GM23248 (cell line): Measurements from ENCODE around the gene MBD4. TPM values are rescaled to one million over a fixed set of nuclear protein-coding genes. Genes with fewer than 3 reads are reported as not detected.

Experiments
- DNase-seq: peaks from one replicate; pipeline ENCODE4 v3.0.0-alpha.2; 2015
- H2AFZ ChIP-seq: fragments of 200-600 bp; sonication (generic); 2 replicates; pipeline ENCODE4 v1.6.1; 2016; ENCODE audit warnings: antibody characterized with exemption
- H3F3A ChIP-seq: fragments of 200-600 bp; sonication (generic); 2 replicates; pipeline ENCODE4 v1.6.1; 2016; ENCODE audit warnings: mild to moderate bottlenecking, antibody characterized with exemption, mixed run types; ENCODE audit not compliant: insufficient read depth
- H3K27ac ChIP-seq: fragments of 200-600 bp; sonication (generic); 2 replicates; pipeline ENCODE4 v1.5.1; 2016; ENCODE audit warnings: mild to moderate bottlenecking
- H3K27me3 ChIP-seq: fragments of 200-600 bp; sonication (generic); replicated peaks from 2 replicates; pipeline ENCODE4 v1.6.1; 2016; ENCODE audit warnings: mild to moderate bottlenecking; ENCODE audit not compliant: insufficient read depth
- H3K36me3 ChIP-seq: fragments of 200-600 bp; sonication (generic); 2 replicates; pipeline ENCODE4 v1.6.1; 2016; ENCODE audit warnings: low read depth, mild to moderate bottlenecking
- H3K4me1 ChIP-seq: fragments of 200-600 bp; sonication (generic); 2 replicates; pipeline ENCODE4 v1.6.1; 2016; ENCODE audit warnings: mild to moderate bottlenecking; ENCODE audit not compliant: insufficient read depth
- H3K4me2 ChIP-seq: fragments of 200-600 bp; sonication (generic); one replicate; pipeline ENCODE4 v1.6.1; 2016; ENCODE audit warnings: mild to moderate bottlenecking; ENCODE audit not compliant: unreplicated experiment
- H3K4me3 ChIP-seq: fragments of 200-600 bp; sonication (generic); 2 replicates; pipeline ENCODE4 v1.5.1; 2016; ENCODE audit warnings: mild to moderate bottlenecking
- H3K79me2 ChIP-seq: fragments of 200-600 bp; sonication (generic); 2 replicates; pipeline ENCODE4 v1.6.1; 2016; ENCODE audit warnings: mild to moderate bottlenecking; ENCODE audit not compliant: insufficient read depth
- H3K9ac ChIP-seq: fragments of 200-600 bp; sonication (generic); 2 replicates; pipeline ENCODE4 v1.6.1; 2016; ENCODE audit warnings: mild to moderate bottlenecking
- H3K9me2 ChIP-seq: fragments of 200-600 bp; sonication (generic); 2 replicates; pipeline ENCODE4 v1.6.1; 2016; ENCODE audit warnings: mixed run types, mild to moderate bottlenecking, moderate library complexity; ENCODE audit not compliant: insufficient read depth
- H3K9me3 ChIP-seq: fragments of 200-600 bp; sonication (generic); one replicate; pipeline ENCODE4 v1.6.1; 2017; ENCODE audit warnings: low read depth
- H4K20me1 ChIP-seq: fragments of 200-600 bp; sonication (generic); 2 replicates; pipeline ENCODE4 v1.6.0; 2016; ENCODE audit not compliant: insufficient read depth
- EZH2 ChIP-seq: fragments of 200-600 bp; sonication (generic); IDR thresholded peaks from 2 replicates; pipeline ENCODE4 v1.6.1; 2018; ENCODE audit warnings: antibody characterized with exemption, mild to moderate bottlenecking; ENCODE audit not compliant: insufficient read depth, poor library complexity, severe bottlenecking
- EZH2phosphoT487 ChIP-seq: fragments of 200-600 bp; sonication (generic); IDR thresholded peaks from 2 replicates; pipeline ENCODE4 v1.6.1; 2018; ENCODE audit warnings: antibody characterized with exemption, moderate library complexity, mild to moderate bottlenecking, low read depth; ENCODE audit not compliant: insufficient read depth
- WGBS, 2 experiments: methylation state at CpG; one replicate each; pipeline ENCODE4 v1.1.6; 2015 to 2017; ENCODE audit warnings: low lambda C conversion rate in 2 of 2, low coverage in 1 of 2; ENCODE audit errors: missing lambda C conversion rate in 2 of 2; 5-methylcytosine and 5-hydroxymethylcytosine counted together
- in situ Hi-C: fragments of 300-500 bp; cut with MboI; formaldehyde crosslinking; loops from 2 replicates; pipeline ENCODE4 v1.15.0; 2020
- polyA plus RNA-seq: library from polyadenylated mRNA; unstranded; fragments of >200 nt; fragmentation: Nextera tagmentation; extraction: Ambion mirVana; gene quantifications from 2 replicates; pipeline ENCODE4 v1.2.1, GENCODE V29; 2016
- total RNA-seq: library from RNA; depleted of rRNA; stranded (reverse); fragments of >200 nt; shearing (Covaris generic); gene quantifications from 2 replicates; pipeline ENCODE4 v1.2.3, GENCODE V29; 2014

The MBD4 gene
- total and polyA plus RNA-seq, 2 experiments from 2014 or later: 27.2 to 36.8 TPM

DNA sequence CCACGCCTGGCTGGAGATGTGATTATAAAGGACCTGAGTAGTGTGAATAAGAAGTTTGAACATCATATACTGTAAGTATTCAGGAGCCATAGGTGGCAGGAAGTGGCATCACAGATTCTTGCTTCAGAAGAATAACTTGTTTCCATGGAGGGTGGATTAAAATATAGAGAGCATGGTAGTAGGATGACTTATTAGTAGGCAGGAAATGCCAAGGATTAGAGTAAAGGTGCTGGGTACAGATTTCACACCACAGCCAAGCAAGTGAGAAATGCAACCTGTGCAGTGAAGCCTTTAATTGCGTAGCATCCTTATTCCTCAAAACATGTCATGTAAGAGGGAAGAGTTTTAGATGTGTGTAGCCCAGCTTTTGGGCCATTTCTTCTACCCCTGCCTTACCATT is 31.1 kb upstream of the MBD4 start:
- Histone ChIP-seq H3K4me1 (peaks cover 5% of the 10 kb centered on the region; the same call in 1 of the 2 replicates), H3K36me3 (peaks cover 10% of the 10 kb centered on the region; the same call in 1 of the 2 replicates), H3K9me2 (no peaks in the 10 kb centered on the region), H3K4me2 (no peak overlapping the region), H3K79me2 (no peaks in the 10 kb centered on the region), H3K27ac (no peak overlapping the region), H3K4me3 (no peak overlapping the region), H3F3A (no peaks in the 10 kb centered on the region), H4K20me1 (no peaks in the 10 kb centered on the region), H3K9ac (no peak overlapping the region), H3K27me3 (no peaks in the 10 kb centered on the region), H3K9me3 (no peaks in the 10 kb centered on the region), H2AFZ (no peak overlapping the region)
- WGBS, 2 experiments: 93 to 96% methylated on average over 2 of the region's 2 CpGs
- TF ChIP-seq EZH2phosphoT487 (no peak), EZH2 (no peak)
- no peak for DNase-seq
- in situ Hi-C loops: no loop called here

DNA sequence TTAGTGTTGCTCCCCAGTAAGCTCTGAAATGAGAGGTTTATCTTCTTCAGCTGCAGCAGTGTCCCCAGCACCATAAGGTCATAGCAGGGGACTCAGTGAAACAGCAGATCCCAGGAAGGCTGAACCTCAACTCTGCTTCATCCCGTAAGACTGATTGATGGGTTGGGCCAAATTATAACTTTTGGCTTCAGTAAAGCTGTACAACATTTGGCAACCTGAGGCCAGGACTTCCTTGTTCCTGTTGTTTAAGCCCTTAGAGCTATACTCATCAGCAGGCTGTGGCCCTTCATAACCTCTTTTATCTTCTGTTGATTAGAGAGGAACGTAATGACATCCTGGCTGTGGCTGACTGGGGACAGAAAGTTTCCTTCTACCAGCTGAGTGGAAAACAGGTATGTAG is 29.3 kb upstream of the MBD4 start:
- no peaks in the 10 kb centered on the region for H3K27me3 ChIP-seq
- H3K4me3 ChIP-seq: no peak overlapping the region
- no peaks in the 10 kb centered on the region for H3K79me2 ChIP-seq
- TF ChIP-seq EZH2phosphoT487: no peak
- TF ChIP-seq EZH2: no peak
- 100% methylated on average over 2 of the region's 2 CpGs for WGBS, 2 experiments
- no peak overlapping the region for H3K27ac ChIP-seq
- H3K36me3 ChIP-seq: peaks cover 10% of the 10 kb centered on the region; the same call in 1 of the 2 replicates
- no peak overlapping the region for H2AFZ ChIP-seq
- DNase-seq: no peak
- no peak overlapping the region for H3K9ac ChIP-seq
- H3F3A ChIP-seq: no peaks in the 10 kb centered on the region
- H4K20me1 ChIP-seq: no peaks in the 10 kb centered on the region
- no peaks in the 10 kb centered on the region for H3K9me2 ChIP-seq
- in situ Hi-C loops: no loop called here
- H3K4me2 ChIP-seq: no peak overlapping the region
- no peaks in the 10 kb centered on the region for H3K4me1 ChIP-seq
- H3K9me3 ChIP-seq: no peaks in the 10 kb centered on the region

DNA sequence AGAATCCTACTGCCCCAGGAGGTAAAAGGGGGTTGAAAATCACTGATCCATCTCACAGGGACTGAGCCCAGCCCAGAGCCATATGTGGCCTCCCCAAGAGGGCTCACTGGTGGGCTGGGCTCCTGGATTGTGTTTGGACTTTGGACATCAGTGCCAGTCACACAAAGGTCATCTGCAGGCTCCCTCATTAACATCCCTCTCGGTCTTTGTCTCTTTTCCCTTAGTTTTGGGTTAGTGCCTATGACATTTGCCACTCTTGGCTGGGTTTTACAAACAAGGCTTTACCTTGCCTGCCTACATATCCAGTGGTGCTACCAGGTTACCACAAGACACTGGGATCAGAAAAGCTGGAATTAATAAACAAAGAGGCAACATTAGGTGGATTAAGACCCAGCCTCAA is 28.2 kb upstream of the MBD4 start:
- Histone ChIP-seq H3K4me2 (no peak overlapping the region), H3K4me1 (no peaks in the 10 kb centered on the region), H3K79me2 (no peaks in the 10 kb centered on the region), H3K9ac (no peak overlapping the region), H3K36me3 (peaks cover 9% of the 10 kb centered on the region; the same call in 1 of the 2 replicates), H3K27ac (no peak overlapping the region), H3K9me2 (no peaks in the 10 kb centered on the region), H3F3A (no peaks in the 10 kb centered on the region), H4K20me1 (no peaks in the 10 kb centered on the region), H3K27me3 (no peaks in the 10 kb centered on the region), H3K4me3 (no peak overlapping the region), H2AFZ (no peak overlapping the region), H3K9me3 (no peaks in the 10 kb centered on the region)
- in situ Hi-C loops: no loop called here
- TF ChIP-seq EZH2 (no peak), EZH2phosphoT487 (no peak)
- WGBS, 2 experiments: 88 to 100% methylated on average over 1 of the region's 1 CpG
- DNase-seq: no peak

DNA sequence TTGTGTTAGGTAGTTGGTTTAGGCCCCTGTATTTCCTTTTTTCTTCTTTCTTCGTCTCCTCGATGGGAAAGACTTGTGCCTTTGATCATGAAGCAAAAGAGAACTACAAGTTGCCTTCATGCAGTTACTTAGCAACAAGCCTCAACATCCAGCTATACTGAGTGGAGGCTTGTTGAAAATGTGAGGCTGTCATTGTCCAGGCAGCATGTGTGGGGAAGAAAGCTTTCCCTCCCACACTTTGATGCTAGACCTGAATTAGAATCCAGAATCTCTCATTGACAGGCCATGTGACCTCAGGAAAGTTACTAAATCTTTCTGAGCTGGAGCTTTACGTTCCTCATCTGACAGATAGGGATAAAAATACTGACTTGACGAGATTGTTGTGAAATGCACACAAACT is 24.0 kb upstream of the MBD4 start:
- Histone ChIP-seq H3F3A (peaks cover 17% of the 10 kb centered on the region), H3K9me2 (no peaks in the 10 kb centered on the region), H3K4me1 (peaks cover 17% of the 10 kb centered on the region), H3K4me3 (no peak overlapping the region), H3K4me2 (no peak overlapping the region), H4K20me1 (no peaks in the 10 kb centered on the region), H3K9me3 (no peaks in the 10 kb centered on the region), H2AFZ (no peak overlapping the region), H3K36me3 (no peaks in the 10 kb centered on the region), H3K27me3 (no peaks in the 10 kb centered on the region), H3K79me2 (no peaks in the 10 kb centered on the region), H3K9ac (no peak overlapping the region), H3K27ac (no peak overlapping the region)
- WGBS, 2 experiments: 48 to 59% methylated on average over 4 of the region's 4 CpGs
- DNase-seq: no peak
- in situ Hi-C loops: no loop called here
- no peak for TF ChIP-seq EZH2
- TF ChIP-seq EZH2phosphoT487: no peak

DNA sequence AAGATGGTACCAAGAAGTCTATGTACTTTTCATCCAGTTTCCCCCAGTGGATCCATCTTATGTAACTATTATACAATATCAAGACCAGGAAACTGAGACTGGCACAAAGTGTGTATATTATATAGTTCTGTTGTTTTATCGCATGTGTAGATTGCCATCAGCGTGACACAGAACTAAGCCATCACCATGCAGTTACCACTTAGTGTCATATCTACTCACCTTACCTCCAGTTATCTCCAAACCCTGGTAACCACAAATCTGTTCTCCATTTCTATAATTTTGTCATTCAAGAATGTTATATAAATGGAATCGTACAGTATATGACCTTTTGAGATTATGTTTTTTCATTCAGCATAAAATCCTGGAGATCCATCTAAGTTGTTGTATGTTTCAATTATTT is 23.3 kb upstream of the MBD4 start:
- H3F3A ChIP-seq: peaks cover 17% of the 10 kb centered on the region
- no peaks in the 10 kb centered on the region for H3K9me3 ChIP-seq
- H3K79me2 ChIP-seq: no peaks in the 10 kb centered on the region
- H3K4me2 ChIP-seq: no peak overlapping the region
- TF ChIP-seq EZH2phosphoT487 (no peak), EZH2 (no peak)
- DNase-seq: no peak
- H3K4me1 ChIP-seq: peaks cover 17% of the 10 kb centered on the region
- no peak overlapping the region for H3K9ac ChIP-seq
- H3K36me3 ChIP-seq: no peaks in the 10 kb centered on the region
- no peak overlapping the region for H3K27ac ChIP-seq
- WGBS, 2 experiments: 98 to 99% methylated on average over 3 of the region's 3 CpGs
- H3K27me3 ChIP-seq: no peaks in the 10 kb centered on the region
- in situ Hi-C loops: no loop called here
- no peaks in the 10 kb centered on the region for H4K20me1 ChIP-seq
- H3K4me3 ChIP-seq: no peak overlapping the region
- H3K9me2 ChIP-seq: no peaks in the 10 kb centered on the region
- H2AFZ ChIP-seq: no peak overlapping the region
